NOMO-1 (cell line): ENCODE measurements around the gene USP13.
"Not testable (repeated sequence)": the region's sequence is repeated elsewhere in the genome, so short reads cannot be mapped to it uniquely, and the experiment has no call there.

Source experiments
- DNase-seq, 2 experiments: peaks; one replicate each; lab custom pipeline; 2025; ENCODE audit not compliant: unreplicated experiment in 2 of 2; lab: John Stamatoyannopoulos, UW

The USP13 gene

GRCh38 chr3:179652447-179653095, at the start of gene USP13:
Gene USP13, plus strand, starts transcription at chr3:179653040. Its CDS starts 186 bp downstream, at chr3:179653226.
- DNase-seq: peak; percentile 81 to 83

GRCh38 chr3:179603321-179603720, 49.5 kb upstream of the USP13 start:
- peak; percentile 8 to 49 for DNase-seq

- peak in 1 of 2 experiments; percentile 52 for DNase-seq
These were observed 49.0 kb upstream of the USP13 start for GRCh38 chr3:179603831-179604230.

- peak; percentile 99 to 100 for DNase-seq
These were observed 48.3 kb upstream of the USP13 start, which contains the start of the genes MRPL47 and NDUFB5 for GRCh38 chr3:179604321-179605078. Gene MRPL47, minus strand, starts transcription at chr3:179604638. Its CDS starts 14 bp downstream, at chr3:179604624. Gene NDUFB5, plus strand, starts transcription at chr3:179604794. Its CDS starts 22 bp downstream, at chr3:179604816.

GRCh38 chr3:179606534-179607085, 46.2 kb upstream of the USP13 start:
- DNase-seq: peak; percentile 67 to 77

GRCh38 chr3:179608931-179609720, 43.7 kb upstream of the USP13 start:
- DNase-seq: peak; percentile 39 to 89

- DNase-seq: no peak
These were observed 42.8 kb upstream of the USP13 start for GRCh38 chr3:179610066-179610465.

- DNase-seq: no peak
These were observed 39.0 kb upstream of the USP13 start for GRCh38 chr3:179613807-179614206.

GRCh38 chr3:179615458-179616173, 37.2 kb upstream of the USP13 start:
- DNase-seq: peak in 1 of 2 experiments; percentile 14

- no peak for DNase-seq
These were observed 30.8 kb upstream of the USP13 start for GRCh38 chr3:179622023-179622422.

- no peak for DNase-seq
These were observed 28.4 kb upstream of the USP13 start for GRCh38 chr3:179624451-179624850.

GRCh38 chr3:179630753-179631451, 21.9 kb upstream of the USP13 start:
- peak in 1 of 2 experiments; percentile 18 for DNase-seq

GRCh38 chr3:179640469-179640868, 12.4 kb upstream of the USP13 start:
- DNase-seq: no peak

- DNase-seq: no peak
These were observed 10.0 kb upstream of the USP13 start for GRCh38 chr3:179642871-179643270.

- not testable (repeated sequence) for DNase-seq
These were observed 9.0 kb upstream of the USP13 start for GRCh38 chr3:179643837-179644236.

GRCh38 chr3:179646177-179646576, 6.7 kb upstream of the USP13 start:
- no peak for DNase-seq

GRCh38 chr3:179651687-179652446, 973 bp upstream of the USP13 start:
- DNase-seq: peak; percentile 33 to 42

- DNase-seq: peak; percentile 55 to 62
These were observed 407 bp downstream of the USP13 start for GRCh38 chr3:179653096-179653797.
